ENCODE results near the gene EPHA10.

DNA sequence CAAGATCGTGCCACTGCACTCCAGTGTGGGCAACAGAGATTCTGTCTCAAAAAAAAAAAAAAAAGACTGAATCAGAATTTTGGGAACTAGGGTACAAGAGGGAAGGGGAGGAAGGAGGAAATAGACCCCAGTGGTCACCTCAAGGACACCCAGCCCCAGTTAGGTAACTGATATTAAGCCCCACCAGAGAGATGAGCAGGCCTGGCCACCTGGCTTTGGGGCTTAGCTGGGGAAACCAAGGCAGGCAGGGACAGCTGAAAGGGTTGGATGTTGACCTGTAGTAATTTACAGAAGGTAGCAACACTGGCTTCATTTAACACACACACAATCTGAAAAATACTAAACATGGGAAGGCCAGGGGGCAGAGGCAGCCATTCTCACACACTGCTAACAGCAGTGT, 37.5 kb upstream of the EPHA10 start:
- TF ChIP-seq, protein P1, sequence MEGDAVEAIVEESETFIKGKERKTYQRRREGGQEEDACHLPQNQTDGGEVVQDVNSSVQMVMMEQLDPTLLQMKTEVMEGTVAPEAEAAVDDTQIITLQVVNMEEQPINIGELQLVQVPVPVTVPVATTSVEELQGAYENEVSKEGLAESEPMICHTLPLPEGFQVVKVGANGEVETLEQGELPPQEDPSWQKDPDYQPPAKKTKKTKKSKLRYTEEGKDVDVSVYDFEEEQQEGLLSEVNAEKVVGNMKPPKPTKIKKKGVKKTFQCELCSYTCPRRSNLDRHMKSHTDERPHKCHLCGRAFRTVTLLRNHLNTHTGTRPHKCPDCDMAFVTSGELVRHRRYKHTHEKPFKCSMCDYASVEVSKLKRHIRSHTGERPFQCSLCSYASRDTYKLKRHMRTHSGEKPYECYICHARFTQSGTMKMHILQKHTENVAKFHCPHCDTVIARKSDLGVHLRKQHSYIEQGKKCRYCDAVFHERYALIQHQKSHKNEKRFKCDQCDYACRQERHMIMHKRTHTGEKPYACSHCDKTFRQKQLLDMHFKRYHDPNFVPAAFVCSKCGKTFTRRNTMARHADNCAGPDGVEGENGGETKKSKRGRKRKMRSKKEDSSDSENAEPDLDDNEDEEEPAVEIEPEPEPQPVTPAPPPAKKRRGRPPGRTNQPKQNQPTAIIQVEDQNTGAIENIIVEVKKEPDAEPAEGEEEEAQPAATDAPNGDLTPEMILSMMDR (IDR thresholded peaks at IDR 0.05): no peak
- TF ChIP-seq EP300 (IDR thresholded peaks at IDR 0.05) (no peak), POLR2A (IDR thresholded peaks at IDR 0.05) (no peak), POLR2AphosphoS5 (IDR thresholded peaks at IDR 0.05) (no peak)
